Fibroblast of lung (primary cell): ENCODE data around the gene DENND5B.

Experiments
- EZH2 ChIP-seq: IDR thresholded peaks from 2 replicates; pipeline ENCODE4 v1.5.1; 2012; ENCODE audit warnings: low read length, control low read depth, mild to moderate bottlenecking; ENCODE audit errors: missing control alignments
- TF ChIP-seq, protein P1 (sequence below), 2 donors: IDR thresholded peaks in 1 of 2; conservative IDR thresholded peaks in 1 of 2; 1 replicate in 1 of 2; 2 replicates in 1 of 2; pipeline ENCODE4 v1.5.1; 2011 to 2012; ENCODE audit warnings: low read length in 2 of 2, control low read depth in 1 of 2, inconsistent platforms in 1 of 2, low read depth in 1 of 2, mild to moderate bottlenecking in 1 of 2

DNA sequence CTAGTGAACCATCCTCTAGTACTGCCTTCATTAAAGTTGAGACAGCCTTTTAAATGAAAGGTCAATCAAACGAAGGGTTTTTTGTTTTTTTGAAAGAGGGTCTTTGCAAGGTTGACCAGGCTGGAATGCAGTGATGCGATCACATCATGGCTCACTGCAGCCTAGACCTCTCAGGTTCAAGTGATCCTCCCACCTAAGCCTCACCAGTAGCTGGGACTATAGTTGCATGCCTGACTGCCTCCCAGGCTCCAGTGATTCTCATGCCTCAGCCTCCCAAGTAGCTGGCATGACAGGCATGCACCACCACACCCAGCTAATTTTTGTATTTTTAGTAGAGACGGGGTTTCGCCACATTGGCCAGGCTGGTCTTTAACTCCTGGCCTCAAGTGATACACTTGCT is 150.3 kb downstream of the DENND5B start:
- TF ChIP-seq, protein P1, sequence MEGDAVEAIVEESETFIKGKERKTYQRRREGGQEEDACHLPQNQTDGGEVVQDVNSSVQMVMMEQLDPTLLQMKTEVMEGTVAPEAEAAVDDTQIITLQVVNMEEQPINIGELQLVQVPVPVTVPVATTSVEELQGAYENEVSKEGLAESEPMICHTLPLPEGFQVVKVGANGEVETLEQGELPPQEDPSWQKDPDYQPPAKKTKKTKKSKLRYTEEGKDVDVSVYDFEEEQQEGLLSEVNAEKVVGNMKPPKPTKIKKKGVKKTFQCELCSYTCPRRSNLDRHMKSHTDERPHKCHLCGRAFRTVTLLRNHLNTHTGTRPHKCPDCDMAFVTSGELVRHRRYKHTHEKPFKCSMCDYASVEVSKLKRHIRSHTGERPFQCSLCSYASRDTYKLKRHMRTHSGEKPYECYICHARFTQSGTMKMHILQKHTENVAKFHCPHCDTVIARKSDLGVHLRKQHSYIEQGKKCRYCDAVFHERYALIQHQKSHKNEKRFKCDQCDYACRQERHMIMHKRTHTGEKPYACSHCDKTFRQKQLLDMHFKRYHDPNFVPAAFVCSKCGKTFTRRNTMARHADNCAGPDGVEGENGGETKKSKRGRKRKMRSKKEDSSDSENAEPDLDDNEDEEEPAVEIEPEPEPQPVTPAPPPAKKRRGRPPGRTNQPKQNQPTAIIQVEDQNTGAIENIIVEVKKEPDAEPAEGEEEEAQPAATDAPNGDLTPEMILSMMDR (conservative IDR thresholded peaks at IDR 0.05 in 1 of 2, IDR thresholded peaks at IDR 0.05 in 1 of 2; ENCODE audit: low read depth in 1 of 2, low read length in 2 of 2): no peak
- TF ChIP-seq EZH2: no peak
